Fibroblast of the aortic adventitia (primary cell): Measurements from ENCODE around the gene PAPPA. TPM values are rescaled to one million over a fixed set of nuclear protein-coding genes. Genes with fewer than 3 reads are reported as not detected.

Experiments
- DNase-seq: peaks from one replicate; pipeline ENCODE4 v3.0.0-alpha.2; 2010; ENCODE audit warnings: low read depth
- H3K4me3 ChIP-seq: 2 replicates; pipeline ENCODE4 v1.5.1; 2011; ENCODE audit warnings: low read depth, mild to moderate bottlenecking, control low read depth, low read length, moderate library complexity
- total RNA-seq: library from RNA; depleted of rRNA; stranded (reverse); fragments of >200 nt; gene quantifications from 2 replicates; pipeline ENCODE4 v1.2.3, GENCODE V29; 2012; ENCODE audit warnings: low replicate concordance
- TF ChIP-seq, protein P1 (sequence below): IDR thresholded peaks from 2 replicates; pipeline ENCODE4 v1.5.1; 2011; ENCODE audit warnings: mild to moderate bottlenecking, low read length, control low read depth, inconsistent platforms; ENCODE audit not compliant: insufficient read depth

Gene PAPPA
- total RNA-seq, 1 donor = 80.5 TPM

GRCh38 chr9:116218399-116218798, 64.8 kb downstream of the PAPPA start:
- TF ChIP-seq, protein P1, sequence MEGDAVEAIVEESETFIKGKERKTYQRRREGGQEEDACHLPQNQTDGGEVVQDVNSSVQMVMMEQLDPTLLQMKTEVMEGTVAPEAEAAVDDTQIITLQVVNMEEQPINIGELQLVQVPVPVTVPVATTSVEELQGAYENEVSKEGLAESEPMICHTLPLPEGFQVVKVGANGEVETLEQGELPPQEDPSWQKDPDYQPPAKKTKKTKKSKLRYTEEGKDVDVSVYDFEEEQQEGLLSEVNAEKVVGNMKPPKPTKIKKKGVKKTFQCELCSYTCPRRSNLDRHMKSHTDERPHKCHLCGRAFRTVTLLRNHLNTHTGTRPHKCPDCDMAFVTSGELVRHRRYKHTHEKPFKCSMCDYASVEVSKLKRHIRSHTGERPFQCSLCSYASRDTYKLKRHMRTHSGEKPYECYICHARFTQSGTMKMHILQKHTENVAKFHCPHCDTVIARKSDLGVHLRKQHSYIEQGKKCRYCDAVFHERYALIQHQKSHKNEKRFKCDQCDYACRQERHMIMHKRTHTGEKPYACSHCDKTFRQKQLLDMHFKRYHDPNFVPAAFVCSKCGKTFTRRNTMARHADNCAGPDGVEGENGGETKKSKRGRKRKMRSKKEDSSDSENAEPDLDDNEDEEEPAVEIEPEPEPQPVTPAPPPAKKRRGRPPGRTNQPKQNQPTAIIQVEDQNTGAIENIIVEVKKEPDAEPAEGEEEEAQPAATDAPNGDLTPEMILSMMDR = no peak
- no peak for DNase-seq
- no peak overlapping the region for H3K4me3 ChIP-seq

DNA sequence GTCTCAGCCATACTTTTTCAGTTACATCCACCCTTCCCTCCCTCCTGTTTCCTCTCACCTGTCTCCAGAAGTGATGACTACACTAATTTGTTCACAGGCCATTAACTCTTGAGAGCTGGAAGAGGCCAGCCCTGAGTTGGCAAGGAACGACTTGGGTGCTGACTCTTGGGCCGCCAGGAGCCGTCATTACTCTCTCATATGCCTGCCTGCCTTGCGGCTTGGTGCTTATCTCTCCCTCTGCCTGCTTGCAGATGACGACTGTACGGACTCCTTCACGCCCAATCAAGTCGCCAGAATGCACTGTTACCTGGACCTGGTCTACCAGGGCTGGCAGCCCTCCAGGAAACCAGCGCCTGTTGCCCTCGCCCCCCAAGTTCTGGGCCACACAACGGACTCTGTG, 66.1 kb downstream of the PAPPA start:
- DNase-seq = no peak
- TF ChIP-seq, protein P1 = no peak
- H3K4me3 ChIP-seq = no peak overlapping the region

DNA sequence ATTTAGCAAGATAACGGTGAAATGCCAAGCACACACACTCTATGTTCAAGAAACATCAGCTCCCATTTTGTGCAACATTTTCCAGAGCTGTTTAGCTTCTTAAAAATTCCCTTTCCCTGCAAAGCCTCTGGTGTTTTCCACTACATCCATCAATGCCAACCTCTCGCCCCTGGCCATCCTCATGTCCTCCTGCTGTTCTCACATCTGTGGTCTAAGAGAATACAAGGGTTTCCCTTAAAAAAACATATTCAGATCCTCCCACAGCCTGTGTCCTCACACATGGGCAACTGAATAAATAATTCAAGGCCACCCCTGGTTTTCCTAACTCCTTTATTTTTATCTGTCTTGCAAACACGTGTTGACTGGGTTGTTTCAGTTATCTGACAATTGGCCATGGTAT, 70.3 kb downstream of the PAPPA start:
- no peak overlapping the region for H3K4me3 ChIP-seq
- no peak for DNase-seq
- TF ChIP-seq, protein P1 = no peak

DNA sequence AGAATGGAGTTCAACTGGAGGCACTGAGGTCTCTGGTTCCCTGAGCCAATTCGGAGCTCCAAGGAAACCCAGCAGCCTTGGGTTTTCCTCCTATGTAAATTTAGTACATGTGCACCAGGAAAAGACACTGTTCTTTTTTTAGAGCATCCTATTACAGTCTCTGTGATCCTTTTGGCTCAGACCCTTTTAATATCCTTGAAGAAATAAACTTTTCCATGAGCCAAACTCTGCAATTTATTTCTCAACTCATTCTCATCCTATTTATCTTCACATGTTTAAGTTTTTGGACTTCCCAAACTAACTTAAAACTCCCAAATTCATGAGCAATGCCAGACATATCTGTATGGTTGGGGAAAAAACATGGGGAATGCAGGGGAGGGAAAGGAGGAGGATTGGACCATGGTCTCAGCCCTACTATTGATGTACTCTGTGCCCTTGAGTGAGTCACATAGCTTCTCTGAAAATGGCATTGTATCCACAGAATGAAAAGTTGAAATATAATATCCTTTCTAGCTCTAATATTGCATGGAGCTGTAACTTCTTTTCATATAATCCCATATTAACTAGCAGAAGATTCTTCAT, 76.6 kb downstream of the PAPPA start:
- TF ChIP-seq, protein P1 = no peak
- DNase-seq = peak; percentile 44
- H3K4me3 ChIP-seq = no peak overlapping the region

- DNase-seq = peak; percentile 15
- TF ChIP-seq, protein P1 = no peak
- no peak overlapping the region for H3K4me3 ChIP-seq
These were observed 79.0 kb downstream of the PAPPA start for GRCh38 chr9:116232424-116233159.

GRCh38 chr9:116233160-116233530, 79.6 kb downstream of the PAPPA start:
- TF ChIP-seq, protein P1 = no peak
- H3K4me3 ChIP-seq = no peak overlapping the region
- no peak for DNase-seq
